COLO668 (cell line): ENCODE data around the gene GAK.
"Not testable (repeated sequence)": the region's sequence is repeated elsewhere in the genome, so short reads cannot be mapped to it uniquely, and the experiment has no call there.

Experiments
- DNase-seq: peaks from one replicate; lab custom pipeline; 2025; ENCODE audit not compliant: unreplicated experiment; lab: John Stamatoyannopoulos, UW

The GAK gene

GRCh38 chr4:821181-821591 is 110.9 kb downstream of the GAK start:
- DNase-seq, result no peak

DNA sequence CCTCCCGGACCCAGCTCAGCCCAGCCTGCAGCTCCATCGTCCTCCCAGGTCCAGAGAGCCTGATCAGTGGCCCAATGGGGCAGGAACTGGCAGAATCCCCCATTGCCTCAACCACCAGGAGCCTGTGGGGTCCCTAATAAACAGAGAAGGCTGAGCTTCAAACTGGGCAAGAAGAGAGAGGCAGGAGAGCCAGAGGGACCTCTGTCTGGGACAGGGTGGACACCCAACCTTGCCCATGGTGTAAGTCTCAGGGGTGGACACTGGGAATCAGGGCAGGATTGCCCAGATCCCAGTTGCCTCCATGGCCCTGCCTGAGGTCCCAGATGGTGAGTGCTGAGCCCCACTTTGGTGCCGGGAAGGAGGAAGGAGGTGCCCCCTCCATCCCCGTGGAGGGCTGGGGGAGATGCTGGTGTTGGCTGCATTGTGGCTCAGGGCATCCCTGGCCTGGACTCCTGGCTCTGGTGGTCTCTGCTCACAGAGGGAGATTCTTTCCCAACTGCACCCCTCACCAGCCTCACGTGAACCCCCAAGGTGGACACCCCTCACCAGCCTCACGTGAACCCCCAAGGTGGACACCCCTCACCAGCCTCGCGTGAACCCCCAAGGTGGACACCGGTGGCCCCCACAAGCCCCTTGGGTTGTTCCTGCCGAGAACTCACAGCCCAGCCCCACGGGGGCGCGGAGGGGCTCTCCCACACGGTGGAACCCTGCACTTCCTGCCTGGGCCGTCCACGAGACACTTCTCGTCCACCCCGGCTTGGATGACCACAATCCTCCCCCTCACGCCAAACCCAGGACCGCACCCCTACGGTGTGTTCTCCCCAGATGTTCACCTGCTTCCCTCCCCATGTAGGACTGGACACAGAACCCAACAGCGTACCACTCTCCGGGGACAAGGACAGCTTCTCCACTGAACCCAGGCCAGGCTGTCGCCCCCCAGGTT is 111.6 kb downstream of the GAK start:
- DNase-seq, result no peak

DNA sequence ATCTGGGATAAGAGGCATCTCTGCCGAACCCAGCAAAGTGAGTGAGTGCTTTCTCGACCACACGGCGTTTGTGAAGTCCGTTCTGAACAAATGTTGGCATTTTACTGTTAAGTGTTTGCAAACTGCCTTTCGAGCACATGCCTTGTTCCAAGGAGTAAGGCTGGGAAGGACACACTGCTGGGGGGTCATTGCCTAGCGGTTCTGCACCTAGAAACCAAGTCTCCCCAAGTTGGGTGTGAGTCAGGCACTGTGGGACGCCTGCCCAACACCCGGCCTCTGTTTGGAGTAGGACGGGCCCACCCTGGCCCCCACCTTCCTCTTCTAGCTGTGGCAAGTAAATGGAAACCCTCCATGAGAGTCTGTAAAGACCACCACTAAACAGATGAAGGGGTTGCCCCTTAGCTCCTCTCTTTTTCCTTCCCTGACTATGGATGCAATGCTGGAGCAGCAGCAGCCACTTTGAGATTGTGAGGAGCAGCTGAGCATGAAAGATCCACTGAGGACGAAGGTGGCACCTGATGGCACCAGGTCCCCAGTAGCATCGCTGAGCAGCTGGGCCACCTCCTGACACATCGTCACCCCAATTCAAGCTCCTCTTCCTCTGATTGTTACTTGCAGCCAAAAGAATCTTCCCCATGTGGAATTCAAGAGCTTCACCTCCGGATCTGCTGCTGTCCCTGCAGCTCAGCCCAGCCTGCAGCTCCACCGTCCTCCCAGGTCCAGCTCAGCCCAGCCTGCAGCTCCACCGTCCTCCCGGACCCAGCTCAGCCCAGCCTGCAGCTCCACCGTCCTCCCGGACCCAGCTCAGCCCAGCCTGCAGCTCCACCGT is 112.5 kb downstream of the GAK start:
- DNase-seq, result no peak

GRCh38 chr4:818106-818921 is 113.8 kb downstream of the GAK start:
- DNase-seq, result no peak

GRCh38 chr4:815464-816146 is 116.5 kb downstream of the GAK start:
- peak; percentile 15 for DNase-seq

GRCh38 chr4:814312-814850 is 117.7 kb downstream of the GAK start:
- DNase-seq, result no peak

- DNase-seq, result peak; percentile 11
These were observed 118.2 kb downstream of the GAK start for GRCh38 chr4:813900-814299.

- DNase-seq, result no peak
These were observed 123.1 kb downstream of the GAK start for GRCh38 chr4:808860-809570.

- DNase-seq, result no peak
These were observed 124.3 kb downstream of the GAK start for GRCh38 chr4:807792-808191.

- DNase-seq, result not testable (repeated sequence)
These were observed 125.1 kb downstream of the GAK start for GRCh38 chr4:806979-807378.

GRCh38 chr4:804804-805203 is 127.3 kb downstream of the GAK start:
- no peak for DNase-seq

GRCh38 chr4:803884-804283 is 128.2 kb downstream of the GAK start:
- no peak for DNase-seq

DNA sequence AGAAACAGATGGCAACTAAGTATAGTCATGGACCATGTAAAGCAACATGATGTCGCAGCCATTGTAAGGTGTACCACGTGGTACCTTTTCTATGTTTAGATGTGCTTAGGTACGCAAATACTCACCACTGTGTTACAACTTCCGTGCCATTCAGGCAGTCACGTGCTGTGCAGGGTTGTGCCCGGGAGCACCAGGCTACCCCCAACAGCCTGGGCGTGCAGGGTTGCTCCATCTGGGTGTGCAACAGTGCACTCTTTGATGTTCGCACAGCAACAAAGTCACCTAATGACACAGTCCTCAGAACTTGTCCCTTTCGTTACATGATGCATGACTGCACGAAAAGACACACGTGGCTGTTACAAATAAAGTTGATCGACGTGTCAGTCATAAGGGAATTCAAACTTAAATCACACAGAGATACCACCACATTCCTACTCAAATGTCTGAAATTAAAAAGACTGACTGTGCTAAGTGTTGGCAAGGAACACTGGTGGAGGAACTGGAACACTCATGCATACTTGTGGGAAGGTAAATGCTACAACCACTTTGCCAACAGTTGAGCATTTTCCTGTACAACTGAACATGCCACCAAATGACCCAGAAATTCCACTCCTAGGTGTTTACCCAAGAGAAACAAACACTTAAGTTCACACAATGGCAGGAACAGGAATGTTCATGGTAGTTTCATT is 130.5 kb downstream of the GAK start:
- peak; percentile 21 for DNase-seq
